UCSD-AML1 (cell line): ENCODE data around the gene RFX8.

Source experiments
- DNase-seq: peaks from one replicate; lab custom pipeline; 2025; ENCODE audit not compliant: unreplicated experiment; lab: John Stamatoyannopoulos, UW

RFX8 gene

DNA sequence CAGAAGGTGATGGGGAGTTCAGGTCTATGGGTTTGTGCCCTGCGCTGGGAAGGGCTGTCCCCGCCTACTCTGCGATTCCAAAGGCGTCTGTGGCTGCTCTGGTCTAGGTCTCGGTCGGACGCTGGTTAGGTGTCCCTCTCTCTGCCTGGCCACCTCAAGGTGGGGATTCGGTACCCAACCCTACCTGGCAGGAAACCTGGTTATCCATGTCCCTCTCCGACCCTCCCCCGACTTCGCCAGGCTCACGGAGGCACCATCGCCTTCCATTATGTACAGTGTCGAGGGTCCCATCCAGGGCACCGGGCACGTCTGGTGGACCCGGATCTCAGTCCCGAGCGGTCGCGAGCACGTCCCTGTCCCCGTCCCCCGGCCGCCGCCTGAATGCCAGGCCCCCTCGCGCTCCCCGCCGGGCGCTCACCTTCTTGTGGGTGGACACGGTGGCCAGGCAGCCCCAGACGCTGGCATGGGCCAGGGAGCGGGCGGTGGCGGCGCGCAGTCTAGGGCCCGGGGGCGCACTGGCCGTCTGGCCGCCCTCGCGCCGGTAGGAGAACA, 88.2 kb downstream of the RFX8 start:
- DNase-seq, result no peak

DNA sequence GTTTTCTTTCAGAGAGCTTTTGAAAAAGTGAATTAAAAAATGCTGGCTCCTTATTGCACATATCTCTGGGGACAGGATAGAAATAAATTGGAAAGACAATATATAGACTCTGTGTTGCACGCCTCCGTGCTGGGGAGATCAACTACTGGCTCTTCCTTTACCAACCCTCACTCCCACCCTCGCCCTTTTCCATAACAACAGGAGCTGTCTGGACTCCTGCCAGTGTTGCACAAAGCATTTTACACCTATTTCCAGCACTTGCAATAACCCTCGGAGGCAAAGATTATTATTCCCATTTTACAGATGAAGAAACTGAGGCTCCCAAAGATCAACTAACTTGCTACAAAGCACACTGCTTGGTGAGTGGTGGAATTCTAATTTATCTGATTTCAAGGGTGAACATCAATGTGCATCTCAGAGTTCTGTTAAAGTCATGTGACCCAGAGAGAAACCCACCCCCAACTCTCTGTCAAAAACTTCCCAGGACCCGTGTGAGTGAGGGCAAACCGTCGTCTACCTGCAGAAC, 91.8 kb downstream of the RFX8 start:
- DNase-seq, result no peak

DNA sequence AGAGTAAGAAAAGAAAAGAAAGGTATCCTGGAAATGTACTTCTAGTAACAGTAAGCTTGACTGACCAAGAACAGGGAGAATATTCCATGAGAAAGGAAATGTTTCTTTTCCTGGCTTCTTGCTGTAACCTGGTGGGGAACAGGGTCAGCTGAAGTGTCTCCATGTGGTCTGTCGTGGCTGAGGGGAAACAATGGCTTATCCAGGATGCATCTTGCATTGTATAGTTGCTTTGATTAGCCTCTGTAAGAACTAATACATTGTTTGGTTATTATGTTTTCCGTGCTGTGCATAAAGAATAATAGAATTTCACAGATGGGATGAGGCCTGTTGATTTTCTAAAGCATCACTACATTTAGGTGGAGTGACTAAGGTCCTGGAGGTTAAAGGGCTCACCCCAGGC, 92.5 kb downstream of the RFX8 start:
- no peak for DNase-seq

DNA sequence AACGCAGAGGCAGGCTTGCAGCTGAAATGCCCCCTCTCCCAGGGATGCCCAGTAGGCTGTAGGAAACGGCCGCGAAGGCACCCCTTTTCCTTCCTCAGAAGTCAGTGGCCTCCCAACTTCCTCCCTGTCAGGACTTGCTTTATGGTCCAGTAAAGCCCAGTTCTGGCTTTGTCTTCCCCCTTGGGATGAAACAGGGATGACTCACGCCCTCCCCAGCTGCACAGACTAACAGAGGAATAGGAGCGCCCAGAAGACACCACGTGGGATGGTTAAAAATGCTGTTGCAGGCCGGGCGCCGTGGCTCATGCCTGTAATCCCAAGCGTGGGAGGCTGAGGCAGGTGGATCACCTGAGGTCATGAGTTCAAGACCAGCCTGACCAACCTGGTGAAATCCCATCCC, 94.5 kb downstream of the RFX8 start:
- DNase-seq, result no peak

DNA sequence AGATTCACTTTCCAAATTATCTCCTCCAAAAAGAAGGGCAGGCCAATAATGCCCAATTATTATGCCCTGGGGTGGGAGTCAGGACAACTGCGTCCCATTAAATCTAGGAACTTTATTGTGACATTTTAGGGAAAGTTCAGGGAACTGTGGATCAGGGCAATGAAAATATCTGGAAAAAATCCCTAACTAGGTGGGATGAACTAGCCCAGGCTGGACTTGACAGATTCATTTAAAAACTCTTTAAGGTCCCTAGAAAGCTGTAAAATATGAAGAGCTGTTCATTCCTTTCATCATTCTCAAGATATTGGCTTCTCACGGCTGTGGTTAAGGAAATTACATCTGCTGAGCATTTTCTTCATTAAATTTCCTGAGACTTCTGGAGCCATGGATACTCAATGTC, 95.8 kb downstream of the RFX8 start:
- DNase-seq, result no peak

DNA sequence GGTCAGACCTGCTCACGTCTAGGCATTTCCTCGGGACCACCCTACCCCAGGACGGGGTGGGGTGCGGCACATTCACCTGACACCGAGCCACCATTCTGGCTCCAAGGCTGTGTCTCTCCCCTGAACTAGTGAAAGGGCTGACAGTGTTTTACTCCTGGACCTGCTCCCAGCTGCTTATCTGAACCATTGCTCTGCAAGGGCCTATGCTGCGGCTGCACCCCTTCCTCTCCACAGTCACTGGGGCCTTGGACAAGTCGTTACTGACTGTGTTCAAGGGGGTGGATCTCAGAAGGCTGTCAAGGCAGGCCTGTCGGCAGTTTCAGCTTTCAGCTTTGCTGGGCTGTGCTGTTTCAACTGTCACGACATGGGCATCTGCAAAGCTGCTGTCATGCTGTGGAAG, 99.3 kb downstream of the RFX8 start:
- no peak for DNase-seq

DNA sequence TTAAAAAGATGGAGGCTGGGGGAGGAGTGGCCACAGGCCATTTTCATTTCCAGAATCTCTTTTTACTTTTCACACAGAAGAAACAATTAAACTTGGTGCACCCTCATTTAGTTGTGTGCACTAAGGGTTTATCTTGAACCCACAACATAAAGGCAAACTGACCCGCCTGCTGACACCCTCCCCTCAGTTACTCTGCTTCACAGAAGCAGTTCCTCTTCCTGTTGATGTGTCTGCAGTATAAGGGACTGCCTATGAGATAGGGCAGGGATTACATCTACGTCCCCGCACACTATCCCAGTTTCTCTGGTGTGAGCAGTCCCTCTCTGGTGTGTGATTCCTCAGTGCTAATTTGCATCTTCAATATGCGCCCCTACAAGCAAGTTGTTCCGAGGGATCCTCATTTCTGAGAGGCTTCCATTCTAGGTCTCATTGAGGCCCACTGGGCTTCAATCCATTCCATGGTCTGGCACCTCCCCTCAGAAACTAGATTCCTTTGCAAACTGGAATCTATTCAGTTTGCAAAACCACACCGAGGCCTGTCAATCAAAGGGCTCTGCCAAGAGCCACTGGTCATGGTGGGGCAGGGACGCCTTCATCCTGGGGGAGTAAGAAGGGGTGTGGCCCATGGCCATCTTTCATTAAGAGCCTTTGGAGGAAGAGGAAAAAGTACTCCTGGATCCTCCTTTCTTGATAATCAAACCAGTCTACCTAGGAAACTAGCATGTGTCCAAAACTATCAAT, 99.9 kb downstream of the RFX8 start:
- no peak for DNase-seq

DNA sequence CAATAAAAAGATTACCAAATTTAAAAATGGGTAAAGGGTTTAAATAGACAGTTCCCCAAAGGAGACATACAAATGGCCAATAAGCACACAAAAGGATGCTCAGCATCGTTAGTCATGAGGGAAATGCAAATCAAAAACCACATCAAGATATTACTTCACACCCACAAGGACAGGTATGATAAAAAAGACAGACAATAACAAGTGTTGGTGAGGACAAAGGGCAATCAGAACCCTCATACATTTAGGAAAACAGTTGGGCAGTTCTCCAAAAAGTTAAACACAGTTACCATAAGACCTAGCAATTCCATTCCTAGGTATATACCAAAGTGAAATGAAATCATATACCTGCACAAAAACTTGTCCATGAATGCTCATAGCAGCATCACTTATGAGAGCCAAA, 102.1 kb downstream of the RFX8 start:
- DNase-seq, result no peak

DNA sequence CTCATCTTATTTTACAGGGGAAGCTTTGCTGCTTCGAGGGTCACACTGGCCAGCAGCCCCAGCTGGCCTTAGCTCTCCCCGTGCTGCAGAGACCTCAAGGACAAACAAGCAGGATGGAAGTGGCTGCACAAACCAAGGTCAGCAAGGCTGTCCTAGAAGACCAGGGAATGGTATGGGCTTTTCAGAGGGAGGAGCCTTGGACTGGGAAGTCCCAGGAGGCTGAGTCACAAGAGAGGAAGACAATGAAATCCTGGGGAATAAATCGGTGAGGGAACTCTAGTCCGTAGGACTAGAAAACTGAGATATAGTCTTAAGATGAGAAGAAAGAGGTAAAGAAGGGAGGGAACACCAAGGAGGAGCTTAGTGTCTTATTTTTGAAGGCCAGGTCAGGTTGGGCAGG, 103.3 kb downstream of the RFX8 start:
- no peak for DNase-seq

DNA sequence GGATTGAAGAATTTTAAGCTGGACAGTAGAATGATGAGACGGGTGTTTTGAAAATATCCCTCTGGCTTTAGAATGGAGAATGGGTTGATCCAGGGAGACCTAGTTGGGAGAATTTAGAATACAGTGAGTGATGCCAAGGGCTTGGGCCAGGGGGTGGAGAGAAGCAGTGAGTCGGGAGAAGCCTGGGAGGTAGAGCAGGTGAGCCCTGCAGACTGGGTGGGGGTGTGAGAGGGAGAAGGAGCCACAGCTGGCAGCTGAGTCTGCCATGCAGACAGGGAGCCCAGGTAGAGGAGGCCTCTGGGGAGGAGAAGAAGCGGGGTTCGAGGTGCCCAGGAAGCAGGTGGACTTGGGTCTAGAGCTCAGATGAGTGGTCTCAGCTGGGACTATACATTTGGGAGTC, 105.8 kb downstream of the RFX8 start:
- DNase-seq, result no peak

DNA sequence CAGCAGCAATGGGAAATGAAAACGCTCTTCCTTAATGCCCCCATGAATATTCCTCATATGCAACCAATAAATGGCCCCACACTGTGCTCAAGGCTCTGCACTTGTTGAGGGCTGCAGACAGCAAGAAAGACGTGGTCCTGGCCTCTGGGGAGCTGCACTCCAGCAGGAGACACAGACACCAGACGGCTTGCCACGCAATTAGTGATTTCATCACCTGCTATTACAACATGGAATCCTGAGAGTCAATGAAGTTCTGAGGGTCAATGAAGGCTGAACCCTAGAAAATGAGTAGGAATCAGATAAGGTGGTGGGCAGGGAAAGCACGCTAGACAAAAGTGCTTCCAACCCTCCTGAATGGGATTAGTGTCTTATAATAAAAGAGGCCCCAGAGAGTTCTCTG, 106.5 kb downstream of the RFX8 start:
- no peak for DNase-seq

DNA sequence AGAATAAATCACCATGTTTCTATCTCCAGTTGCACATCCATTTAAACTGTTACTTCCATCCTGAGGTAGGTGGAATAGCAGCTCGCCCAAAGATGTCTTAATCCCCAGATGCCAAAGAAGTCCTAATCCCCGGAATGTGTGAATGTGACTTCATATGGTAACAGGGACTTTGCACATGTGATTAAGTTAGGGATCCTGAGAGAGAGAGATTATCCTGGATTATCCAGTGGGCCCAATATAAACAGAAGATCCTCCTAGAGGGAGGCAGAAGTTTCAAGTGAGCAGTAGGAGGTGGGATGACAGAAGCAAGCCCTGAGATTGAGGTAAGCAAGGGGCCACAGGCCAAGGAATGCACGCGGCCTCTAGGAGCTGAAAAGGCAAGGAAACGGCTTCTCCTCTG, 107.4 kb downstream of the RFX8 start:
- no peak for DNase-seq

DNA sequence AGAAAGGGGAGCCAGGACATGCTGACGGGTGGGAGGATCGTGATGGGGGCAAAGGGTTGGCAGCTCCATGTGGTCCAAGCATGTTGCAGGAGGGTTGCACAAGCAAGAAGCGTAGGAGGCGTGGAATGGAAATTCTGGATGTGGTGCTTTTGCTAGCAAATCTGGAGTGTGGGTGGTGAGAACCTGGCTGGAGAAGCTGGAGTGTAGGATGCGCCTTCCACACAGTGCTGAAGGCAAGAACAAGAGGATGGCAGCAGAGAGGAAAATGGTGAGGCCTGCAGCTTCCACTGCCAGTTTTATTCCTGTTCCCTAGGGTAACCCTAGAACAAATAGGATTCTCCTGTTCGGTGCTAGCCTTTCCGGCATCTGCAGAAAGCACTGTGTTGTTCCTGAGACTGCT, 110.0 kb downstream of the RFX8 start:
- DNase-seq, result no peak

DNA sequence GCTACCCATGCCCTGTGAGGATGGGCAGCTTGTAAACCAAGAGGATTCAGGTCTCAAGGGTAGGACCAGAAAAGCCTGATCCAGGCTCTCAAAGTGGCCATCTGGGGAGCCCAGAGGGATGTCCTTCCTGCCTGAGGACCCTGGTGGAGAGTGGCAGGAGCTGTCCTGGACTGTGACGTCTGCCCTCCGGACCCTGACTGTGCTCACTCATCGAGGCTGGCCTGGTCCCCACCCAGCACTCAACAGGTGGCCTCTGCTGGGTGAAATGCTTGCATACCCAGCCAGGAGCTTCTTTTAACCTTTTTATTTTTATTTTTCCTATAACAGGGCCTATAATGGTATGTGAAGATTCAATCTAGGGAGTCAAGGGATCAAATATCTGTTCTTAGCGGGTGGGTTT, 112.1 kb downstream of the RFX8 start:
- DNase-seq, result no peak

DNA sequence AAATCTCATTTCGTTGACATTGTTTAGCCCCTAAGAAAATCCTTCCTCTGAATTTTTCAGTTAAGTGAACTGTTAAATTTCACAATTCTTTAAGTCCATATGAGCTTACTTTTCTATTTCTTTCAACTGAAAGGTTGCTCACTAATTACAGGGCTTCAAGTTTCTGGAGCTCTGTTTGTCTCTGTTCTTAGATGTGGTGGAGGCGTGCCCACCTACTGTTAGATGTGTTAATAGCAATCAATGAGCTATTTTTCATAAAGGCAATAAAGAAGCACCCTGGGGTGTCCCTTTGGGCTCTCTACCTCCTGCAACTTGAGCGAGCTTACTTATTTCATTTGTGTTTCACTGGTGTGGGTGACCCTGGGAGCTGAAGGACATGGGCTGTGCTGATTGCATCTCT, 112.6 kb downstream of the RFX8 start:
- DNase-seq, result no peak

DNA sequence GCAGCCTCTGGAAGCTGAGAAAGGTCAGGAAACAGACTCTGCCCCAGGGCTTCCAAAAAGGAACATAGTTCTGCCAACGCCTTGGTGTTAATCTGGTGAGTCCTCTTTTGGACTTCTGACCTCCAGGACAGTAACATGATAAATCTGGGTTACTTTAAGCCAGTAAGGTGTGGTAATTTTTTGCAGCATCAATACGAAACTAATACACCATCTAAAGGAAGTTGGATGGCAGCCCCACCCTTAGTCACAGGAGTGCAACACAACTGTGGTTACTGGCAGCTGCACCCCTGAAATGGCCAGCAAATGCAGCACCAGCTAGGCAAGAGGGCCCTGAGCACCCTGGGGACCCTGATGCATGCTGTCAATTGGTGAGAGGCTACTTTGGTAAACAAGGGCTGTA, 113.4 kb downstream of the RFX8 start:
- no peak for DNase-seq

DNA sequence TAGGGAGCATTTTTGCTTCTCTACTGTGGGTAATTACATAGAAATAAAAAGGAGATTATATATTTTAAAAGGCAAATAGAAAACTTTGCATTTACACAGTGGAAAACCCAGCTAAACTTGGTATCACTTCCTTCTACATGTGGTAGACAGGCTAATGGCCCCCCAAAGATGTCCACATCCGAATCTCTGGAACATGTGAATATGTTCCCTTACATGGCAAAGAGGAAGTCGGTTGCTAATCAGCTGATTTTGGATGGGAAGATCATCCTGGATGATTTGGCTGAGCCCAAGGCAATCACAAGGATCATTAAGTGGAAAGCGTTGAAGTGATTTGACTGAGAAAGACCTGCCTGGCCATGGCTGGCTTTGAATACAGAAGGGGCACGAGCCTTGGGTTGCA, 113.8 kb downstream of the RFX8 start:
- no peak for DNase-seq

DNA sequence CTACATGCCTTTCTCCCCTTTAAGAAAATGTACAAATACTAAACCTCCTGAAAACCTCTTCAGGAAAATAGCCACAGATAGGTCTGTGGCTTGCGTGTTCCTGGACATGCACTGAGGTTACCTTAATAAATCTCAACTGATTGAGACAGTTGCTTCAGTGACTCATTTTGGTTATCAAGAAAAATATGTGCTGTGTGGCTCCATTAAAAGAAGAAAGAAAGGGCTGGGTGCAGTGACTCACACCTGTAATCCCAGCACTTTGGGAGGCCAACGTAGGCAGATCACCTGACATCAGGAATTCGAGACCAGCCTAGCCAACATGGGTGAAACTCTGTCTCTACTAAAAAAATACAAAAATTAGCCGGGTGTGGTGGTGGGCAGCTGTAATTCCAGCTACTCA, 114.7 kb downstream of the RFX8 start:
- DNase-seq, result no peak

DNA sequence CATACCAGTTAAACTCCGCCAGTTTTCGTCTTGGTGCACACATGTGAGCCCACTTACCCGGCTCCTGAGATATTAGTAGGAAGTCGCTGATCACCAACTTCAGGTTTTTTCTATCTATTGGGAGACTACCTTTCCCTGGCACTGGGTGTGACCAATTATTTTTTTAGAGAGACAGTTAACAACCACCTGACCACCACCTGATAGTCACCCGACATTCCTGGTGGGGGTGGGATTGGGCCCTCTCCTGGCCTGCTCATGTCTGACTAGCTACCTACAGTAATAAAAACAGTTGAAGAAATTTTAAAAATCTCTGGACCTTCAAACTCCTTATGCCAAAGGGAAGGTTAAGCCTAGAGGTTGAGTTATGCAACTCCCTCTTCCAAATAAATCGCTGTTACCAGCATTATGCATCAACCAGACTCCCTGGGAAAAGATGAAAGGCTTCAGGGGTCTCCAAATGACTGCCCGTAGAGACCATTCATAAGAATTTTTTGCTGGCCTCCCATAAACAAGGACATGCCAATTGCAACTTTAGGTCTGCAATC, 115.4 kb downstream of the RFX8 start:
- DNase-seq, result no peak

DNA sequence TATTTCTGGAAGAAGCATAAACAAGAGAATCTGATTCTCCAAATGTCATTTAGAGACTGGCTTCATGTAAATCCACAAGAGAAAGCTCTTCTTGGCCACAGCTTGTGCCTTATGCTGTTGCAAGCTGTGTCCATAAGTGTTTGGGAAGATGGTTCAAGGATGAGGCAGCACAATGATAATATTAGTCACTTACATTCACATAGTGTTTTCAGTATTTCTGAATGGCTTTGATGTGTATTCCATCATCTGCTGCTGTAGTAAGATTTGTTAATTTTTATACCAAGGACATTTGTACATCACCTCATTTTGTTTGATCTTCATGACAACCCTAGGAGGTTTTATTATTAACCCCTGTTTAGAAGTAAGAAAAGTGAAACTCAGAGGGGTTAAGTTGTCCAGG, 117.5 kb downstream of the RFX8 start:
- DNase-seq, result no peak

DNA sequence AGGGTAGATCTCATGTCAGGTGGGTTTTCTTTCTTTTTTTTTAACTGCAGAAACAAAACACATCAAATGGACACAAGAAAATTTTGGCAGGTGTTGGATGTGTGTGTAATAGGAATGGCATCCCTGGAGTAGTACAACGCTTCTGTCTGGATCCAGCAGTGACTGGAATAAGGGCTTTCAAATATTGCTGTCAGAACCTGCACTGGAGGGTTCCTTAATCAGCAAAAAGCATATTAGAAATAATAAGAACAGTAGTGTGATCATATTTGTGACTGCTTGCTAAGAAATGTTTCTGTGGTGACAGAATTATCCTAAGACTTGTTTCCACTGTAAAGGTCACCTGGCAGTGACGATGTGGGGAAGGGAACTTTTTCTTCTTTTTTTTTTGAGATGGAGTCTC, 118.4 kb downstream of the RFX8 start:
- DNase-seq, result no peak

DNA sequence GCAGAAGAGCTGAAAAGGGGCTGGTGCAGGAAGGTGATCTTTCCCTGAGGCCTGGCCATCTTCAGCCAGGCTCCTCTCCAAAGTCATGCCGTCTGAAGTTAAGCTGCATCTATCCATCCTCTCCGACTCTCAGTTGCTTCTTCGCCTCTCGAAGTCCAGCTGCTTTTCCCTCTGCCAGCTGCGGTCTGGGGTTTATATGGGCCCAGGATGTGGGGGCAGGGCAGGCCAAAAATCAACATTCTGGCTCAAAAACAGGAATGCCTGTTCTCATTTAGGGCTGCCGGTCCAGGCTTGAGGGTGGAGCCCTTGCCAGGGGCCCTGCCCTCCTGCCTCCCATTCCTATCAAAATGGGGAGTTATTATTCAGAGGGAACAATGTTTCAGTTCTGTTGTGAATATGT, 118.9 kb downstream of the RFX8 start:
- no peak for DNase-seq
